ENCODE results near the gene ACP6.
"Not testable (repeated sequence)": the region's sequence is repeated elsewhere in the genome, so short reads cannot be mapped to it uniquely, and the experiment has no call there.

Gene ACP6

GRCh38 chr1:147618077-147618569 lies 52.2 kb downstream of the ACP6 start:
- Histone ChIP-seq H3K4me3 (ENCODE audit: low read depth, low read length) (no peak overlapping the region), H3K27me3 (ENCODE audit: control insufficient read depth, insufficient read depth, low read length) (no peaks in the 10 kb centered on the region), H3K9me3 (ENCODE audit: control insufficient read depth, insufficient read depth, low read length) (no peaks in the 10 kb centered on the region), H3K9ac (ENCODE audit: low read depth, low read length) (no peak overlapping the region), H3K36me3 (ENCODE audit: control insufficient read depth, insufficient read depth, low read length) (peaks cover 37% of the 10 kb centered on the region), H3K4me1 (ENCODE audit: control insufficient read depth, insufficient read depth, low read length) (no peaks in the 10 kb centered on the region)

- H3K9me3 ChIP-seq (ENCODE audit: control insufficient read depth, insufficient read depth, low read length); H3K9ac ChIP-seq (ENCODE audit: low read depth, low read length); H3K4me3 ChIP-seq (ENCODE audit: low read depth, low read length); H3K27me3 ChIP-seq (ENCODE audit: control insufficient read depth, insufficient read depth, low read length); H3K4me1 ChIP-seq (ENCODE audit: control insufficient read depth, insufficient read depth, low read length): not testable (repeated sequence)
- peaks cover 45% of the 10 kb centered on the region for H3K36me3 ChIP-seq (ENCODE audit: control insufficient read depth, insufficient read depth, low read length)
Observed at GRCh38 chr1:147614966-147615365, 55.4 kb downstream of the ACP6 start.

GRCh38 chr1:147613506-147613905 lies 56.8 kb downstream of the ACP6 start:
- H3K27me3 ChIP-seq (ENCODE audit: control insufficient read depth, insufficient read depth, low read length) = no peaks in the 10 kb centered on the region
- no peak overlapping the region for H3K4me3 ChIP-seq (ENCODE audit: low read depth, low read length)
- H3K36me3 ChIP-seq (ENCODE audit: control insufficient read depth, insufficient read depth, low read length) = peaks cover 34% of the 10 kb centered on the region
- H3K9ac ChIP-seq (ENCODE audit: low read depth, low read length) = no peak overlapping the region
- H3K9me3 ChIP-seq (ENCODE audit: control insufficient read depth, insufficient read depth, low read length) = no peaks in the 10 kb centered on the region
- peaks cover 9% of the 10 kb centered on the region for H3K4me1 ChIP-seq (ENCODE audit: control insufficient read depth, insufficient read depth, low read length)

- H3K27me3 ChIP-seq (ENCODE audit: control insufficient read depth, insufficient read depth, low read length) = no peaks in the 10 kb centered on the region
- peaks cover 9% of the 10 kb centered on the region for H3K4me1 ChIP-seq (ENCODE audit: control insufficient read depth, insufficient read depth, low read length)
- H3K36me3 ChIP-seq (ENCODE audit: control insufficient read depth, insufficient read depth, low read length) = peaks cover 28% of the 10 kb centered on the region
- H3K9me3 ChIP-seq (ENCODE audit: control insufficient read depth, insufficient read depth, low read length) = no peaks in the 10 kb centered on the region
- no peak overlapping the region for H3K4me3 ChIP-seq (ENCODE audit: low read depth, low read length)
- H3K9ac ChIP-seq (ENCODE audit: low read depth, low read length) = no peak overlapping the region
Observed at GRCh38 chr1:147612366-147612765, 58.0 kb downstream of the ACP6 start.

GRCh38 chr1:147611586-147611985 lies 58.7 kb downstream of the ACP6 start:
- no peaks in the 10 kb centered on the region for H3K9me3 ChIP-seq (ENCODE audit: control insufficient read depth, insufficient read depth, low read length)
- peaks cover 9% of the 10 kb centered on the region for H3K4me1 ChIP-seq (ENCODE audit: control insufficient read depth, insufficient read depth, low read length)
- no peak overlapping the region for H3K4me3 ChIP-seq (ENCODE audit: low read depth, low read length)
- H3K9ac ChIP-seq (ENCODE audit: low read depth, low read length) = no peak overlapping the region
- H3K36me3 ChIP-seq (ENCODE audit: control insufficient read depth, insufficient read depth, low read length) = peaks cover 29% of the 10 kb centered on the region
- no peaks in the 10 kb centered on the region for H3K27me3 ChIP-seq (ENCODE audit: control insufficient read depth, insufficient read depth, low read length)

- H3K4me3 ChIP-seq (ENCODE audit: low read depth, low read length) = no peak overlapping the region
- H3K36me3 ChIP-seq (ENCODE audit: control insufficient read depth, insufficient read depth, low read length) = peaks cover 29% of the 10 kb centered on the region
- no peak overlapping the region for H3K9ac ChIP-seq (ENCODE audit: low read depth, low read length)
- H3K4me1 ChIP-seq (ENCODE audit: control insufficient read depth, insufficient read depth, low read length) = peaks cover 9% of the 10 kb centered on the region
- no peaks in the 10 kb centered on the region for H3K27me3 ChIP-seq (ENCODE audit: control insufficient read depth, insufficient read depth, low read length)
- H3K9me3 ChIP-seq (ENCODE audit: control insufficient read depth, insufficient read depth, low read length) = no peaks in the 10 kb centered on the region
Observed at GRCh38 chr1:147611021-147611426, 59.3 kb downstream of the ACP6 start.

GRCh38 chr1:147609358-147609757 lies 61.0 kb downstream of the ACP6 start:
- no peak overlapping the region for H3K4me3 ChIP-seq (ENCODE audit: low read depth, low read length)
- no peaks in the 10 kb centered on the region for H3K9me3 ChIP-seq (ENCODE audit: control insufficient read depth, insufficient read depth, low read length)
- peaks cover 9% of the 10 kb centered on the region for H3K4me1 ChIP-seq (ENCODE audit: control insufficient read depth, insufficient read depth, low read length)
- H3K9ac ChIP-seq (ENCODE audit: low read depth, low read length) = no peak overlapping the region
- H3K27me3 ChIP-seq (ENCODE audit: control insufficient read depth, insufficient read depth, low read length) = no peaks in the 10 kb centered on the region
- peaks cover 21% of the 10 kb centered on the region for H3K36me3 ChIP-seq (ENCODE audit: control insufficient read depth, insufficient read depth, low read length)

- H3K9me3 ChIP-seq (ENCODE audit: control insufficient read depth, insufficient read depth, low read length) = no peaks in the 10 kb centered on the region
- no peaks in the 10 kb centered on the region for H3K27me3 ChIP-seq (ENCODE audit: control insufficient read depth, insufficient read depth, low read length)
- peaks cover 17% of the 10 kb centered on the region for H3K36me3 ChIP-seq (ENCODE audit: control insufficient read depth, insufficient read depth, low read length)
- no peak overlapping the region for H3K9ac ChIP-seq (ENCODE audit: low read depth, low read length)
- no peak overlapping the region for H3K4me3 ChIP-seq (ENCODE audit: low read depth, low read length)
- peaks cover 9% of the 10 kb centered on the region for H3K4me1 ChIP-seq (ENCODE audit: control insufficient read depth, insufficient read depth, low read length)
Observed at GRCh38 chr1:147608596-147608995, 61.7 kb downstream of the ACP6 start.

GRCh38 chr1:147605591-147605990 lies 64.7 kb downstream of the ACP6 start:
- H3K4me3 ChIP-seq (ENCODE audit: low read depth, low read length) = no peak overlapping the region
- H3K4me1 ChIP-seq (ENCODE audit: control insufficient read depth, insufficient read depth, low read length) = peaks cover 12% of the 10 kb centered on the region
- no peaks in the 10 kb centered on the region for H3K9me3 ChIP-seq (ENCODE audit: control insufficient read depth, insufficient read depth, low read length)
- H3K27me3 ChIP-seq (ENCODE audit: control insufficient read depth, insufficient read depth, low read length) = no peaks in the 10 kb centered on the region
- H3K9ac ChIP-seq (ENCODE audit: low read depth, low read length) = no peak overlapping the region
- peaks cover 4% of the 10 kb centered on the region for H3K36me3 ChIP-seq (ENCODE audit: control insufficient read depth, insufficient read depth, low read length)

GRCh38 chr1:147603986-147604385 lies 66.3 kb downstream of the ACP6 start:
- Histone ChIP-seq H3K27me3 (ENCODE audit: control insufficient read depth, insufficient read depth, low read length) (no peaks in the 10 kb centered on the region), H3K9ac (ENCODE audit: low read depth, low read length) (no peak overlapping the region), H3K4me1 (ENCODE audit: control insufficient read depth, insufficient read depth, low read length) (peaks cover 9% of the 10 kb centered on the region), H3K36me3 (ENCODE audit: control insufficient read depth, insufficient read depth, low read length) (peaks cover 4% of the 10 kb centered on the region), H3K9me3 (ENCODE audit: control insufficient read depth, insufficient read depth, low read length) (no peaks in the 10 kb centered on the region), H3K4me3 (ENCODE audit: low read depth, low read length) (no peak overlapping the region)

GRCh38 chr1:147600119-147601111 lies 69.9 kb downstream of the ACP6 start:
- Histone ChIP-seq H3K4me3 (ENCODE audit: low read depth, low read length) (peak overlapping the region; percentile 90), H3K4me1 (ENCODE audit: control insufficient read depth, insufficient read depth, low read length) (peaks cover 26% of the 10 kb centered on the region), H3K9me3 (ENCODE audit: control insufficient read depth, insufficient read depth, low read length) (no peaks in the 10 kb centered on the region), H3K9ac (ENCODE audit: low read depth, low read length) (peak overlapping the region; percentile 54), H3K36me3 (ENCODE audit: control insufficient read depth, insufficient read depth, low read length) (no peaks in the 10 kb centered on the region), H3K27me3 (ENCODE audit: control insufficient read depth, insufficient read depth, low read length) (peaks cover 16% of the 10 kb centered on the region)

All from iPS-15b (cell line).